Breast epithelium (tissue), 3 donors: ENCODE data around the gene SNRPE.

Source experiments
- CTCF ChIP-seq, 3 donors: fragments of 450-650 bp; IDR thresholded peaks; one replicate each; pipeline ENCODE4 v1.5.1; 2016 to 2017; ENCODE audit warnings: antibody characterized with exemption in 3 of 3, mild to moderate bottlenecking in 3 of 3, moderate library complexity in 3 of 3
- POLR2A ChIP-seq: fragments of 450-650 bp; IDR thresholded peaks from one replicate; pipeline ENCODE4 v1.6.1; 2016; ENCODE audit warnings: antibody characterized with exemption, mild to moderate bottlenecking, moderate library complexity

GRCh38 chr1:203818399-203818798 is 43.0 kb upstream of the SNRPE start:
- TF ChIP-seq CTCF (IDR thresholded peaks at IDR 0.05) = no peak
- TF ChIP-seq POLR2A = no peak
